ENCODE data around the gene CFH. TPM values are rescaled to one million over a fixed set of nuclear protein-coding genes. Genes with fewer than 3 reads are reported as not detected.

CFH gene
- total RNA-seq, 1 experiment from 2014 or later: 0.57 TPM

DNA sequence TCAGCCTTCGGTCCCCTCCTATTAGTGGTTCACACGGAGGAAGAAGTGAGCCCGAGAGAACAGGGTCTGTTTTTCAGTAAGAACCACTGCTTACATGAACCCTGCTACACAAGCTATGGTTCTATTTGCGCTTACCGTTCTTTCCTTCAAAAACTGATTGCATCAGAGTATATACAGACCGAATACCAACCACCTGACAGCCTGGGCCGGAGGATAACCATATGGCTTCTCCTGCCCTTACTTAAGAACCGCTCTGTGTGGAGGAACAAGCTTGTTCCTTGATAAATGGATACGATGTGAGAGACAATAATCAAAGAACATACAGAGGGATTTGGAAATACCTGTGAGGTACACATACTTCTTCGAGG, 42.5 kb upstream of the CFH start:
- no TSS peak for BruUV-seq (replicated peaks)
- Histone ChIP-seq H3K9ac (ENCODE audit: low read length) (no peak overlapping the region), H3K27ac (ENCODE audit: low read depth, low read length) (no peak overlapping the region), H3K4me1 (ENCODE audit: control insufficient read depth in 1 of 2, insufficient read depth in 2 of 2, low read length in 2 of 2) (no peaks in the 10 kb centered on the region), H3K27me3 (ENCODE audit: insufficient read depth, low read length) (no peaks in the 10 kb centered on the region), H3K9me2 (ENCODE audit: insufficient read depth) (no peaks in the 10 kb centered on the region; the same call in 1 of the 2 replicates), H4K20me1 (ENCODE audit: insufficient read depth) (no peaks in the 10 kb centered on the region; the same call in 1 of the 2 replicates), H3K9me3 (ENCODE audit: control insufficient read depth in 1 of 2, insufficient read depth in 1 of 2, low read depth in 1 of 2, low read length in 2 of 2) (no peaks in the 10 kb centered on the region), H3K4me2 (ENCODE audit: low read length) (no peak overlapping the region), H3K4me3 (replicated peaks in 1 of 2; ENCODE audit: low read depth in 1 of 2, low read length in 2 of 2) (no peak overlapping the region), H2AFZ (ENCODE audit: low read depth, low read length, poor library complexity, severe bottlenecking) (no peak overlapping the region), H3K79me2 (ENCODE audit: insufficient read depth, low read length) (no peaks in the 10 kb centered on the region), H3K36me3 (ENCODE audit: control insufficient read depth in 1 of 2, insufficient read depth in 2 of 2, low read length in 2 of 2) (no peaks in the 10 kb centered on the region)
- ATAC-seq (no peak), DNase-seq (ENCODE audit: low read depth, low spot score) (no peak)
- intact Hi-C loops (cut with micrococcal nuclease): no loop called here
- ChIA-PET RAD21 (ENCODE audit: low non-redundant PET in 1 of 2, low total read pairs in 2 of 2, uncharacterized antibody in 2 of 2, unreplicated experiment in 2 of 2) (no interaction called here), POLR2A (no interaction called here), CTCF (no interaction called here)
- TF ChIP-seq EGR1 (IDR thresholded peaks at IDR 0.05; ENCODE audit: low read depth) (no peak), TCF7L2 (IDR thresholded peaks at IDR 0.05; ENCODE audit: borderline replicate concordance, extremely low read depth, insufficient read depth, insufficient read length) (no peak), ZFX (IDR thresholded peaks at IDR 0.05) (no peak), CBX3 (IDR thresholded peaks at IDR 0.05; ENCODE audit: low read depth) (no peak), SRF (IDR thresholded peaks at IDR 0.05; ENCODE audit: low read depth) (no peak), POLR2A (IDR thresholded peaks at IDR 0.05; ENCODE audit: borderline replicate concordance, extremely low read depth, insufficient read depth, insufficient read length) (no peak), ELF1 (IDR thresholded peaks at IDR 0.05; ENCODE audit: borderline replicate concordance, low read depth) (no peak), POLR2AphosphoS5 (IDR thresholded peaks at IDR 0.05; ENCODE audit: low read depth, low read length) (no peak), EZH2phosphoT487 (IDR thresholded peaks at IDR 0.05; ENCODE audit: borderline replicate concordance) (no peak), SIN3A (IDR thresholded peaks at IDR 0.05; ENCODE audit: low read depth) (no peak), MAX (IDR thresholded peaks at IDR 0.05) (no peak), CTCF (IDR thresholded peaks at IDR 0.05 in 2 of 3, conservative IDR thresholded peaks at IDR 0.05 in 1 of 3; ENCODE audit: borderline replicate concordance in 1 of 3, insufficient read depth in 1 of 3, low read depth in 2 of 3, low read length in 2 of 3) (no peak), JUND (IDR thresholded peaks at IDR 0.05) (no peak), EZH2 (IDR thresholded peaks at IDR 0.05) (no peak), RAD21 (IDR thresholded peaks at IDR 0.05; ENCODE audit: low read depth) (no peak), ZNF274 (IDR thresholded peaks at IDR 0.05; ENCODE audit: low read depth, low read length) (no peak), FOSL1 (IDR thresholded peaks at IDR 0.05; ENCODE audit: low read depth) (no peak)
